Measurements from ENCODE around the gene INAFM1. TPM values are rescaled to one million over a fixed set of nuclear protein-coding genes. Genes with fewer than 3 reads are reported as not detected.

Gene INAFM1
- total RNA-seq, 2 experiments from 2014 or later = 9.8 to 10.6 TPM

Other genes with a start within 250 kb of the INAFM1 start
- 10 to 100 TPM; 48.9 to 49.2 TPM for gene TMEM160, start 226.3 kb upstream of the INAFM1 start, total RNA-seq
- gene ZC3H4, start 161.1 kb upstream of the INAFM1 start, total RNA-seq = 100 to 1,000 TPM; 103 to 110 TPM
- 100 to 1,000 TPM; 141 to 149 TPM for gene SAE1, start 144.1 kb upstream of the INAFM1 start, total RNA-seq
- 10 to 100 TPM; 12.5 to 13.3 TPM for gene BBC3, start 43.7 kb upstream of the INAFM1 start, total RNA-seq
- 10 to 100 TPM; 28.4 to 29.3 TPM for gene CCDC9, start 18.4 kb upstream of the INAFM1 start, total RNA-seq
- gene C5AR1, start 35.0 kb downstream of the INAFM1 start, total RNA-seq = 1 to 10 TPM; 1.4 to 1.8 TPM
- gene C5AR2, start 57.3 kb downstream of the INAFM1 start, total RNA-seq = not detected
- 10 to 100 TPM; 17.4 to 19.5 TPM for gene DHX34, start 74.4 kb downstream of the INAFM1 start, total RNA-seq
- gene MEIS3, start 144.6 kb downstream of the INAFM1 start, total RNA-seq = not detected
- under 1 TPM; 0.37 to 0.38 TPM for gene SLC8A2, start 197.0 kb downstream of the INAFM1 start, total RNA-seq
- gene KPTN, start 209.3 kb downstream of the INAFM1 start, total RNA-seq = 10 to 100 TPM; 12.4 to 13.4 TPM
- 10 to 100 TPM; 65.6 to 69.2 TPM for gene NAPA, start 240.2 kb downstream of the INAFM1 start, total RNA-seq